A204.1 (cell line): ENCODE data around the gene CSRP1.
A peak's percentile ranks its signal among the peaks of the same experiment; 100 is the strongest.

Experiments
- FAIRE-seq: peaks from 2 replicates; lab custom pipeline; 2012; peaks lifted over from hg19 to GRCh38; lab: Jason Lieb, UNC

The CSRP1 gene

GRCh38 chr1:201454608-201455007 lies 52.3 kb downstream of the CSRP1 start:
- no peak for FAIRE-seq

- FAIRE-seq, result no peak
These were observed 54.1 kb downstream of the CSRP1 start for GRCh38 chr1:201452866-201453265.

- no peak for FAIRE-seq
These were observed 56.1 kb downstream of the CSRP1 start for GRCh38 chr1:201450721-201451291.

- no peak for FAIRE-seq
These were observed 57.9 kb downstream of the CSRP1 start for GRCh38 chr1:201448990-201449389.

GRCh38 chr1:201447903-201448871 lies 58.7 kb downstream of the CSRP1 start:
- FAIRE-seq, result no peak

- FAIRE-seq, result no peak
These were observed 61.6 kb downstream of the CSRP1 start for GRCh38 chr1:201445310-201445709.

- no peak for FAIRE-seq
These were observed 62.1 kb downstream of the CSRP1 start for GRCh38 chr1:201444792-201445191.

- FAIRE-seq, result no peak
These were observed 63.2 kb downstream of the CSRP1 start for GRCh38 chr1:201443747-201444146.

- no peak for FAIRE-seq
These were observed 70.0 kb downstream of the CSRP1 start for GRCh38 chr1:201436969-201437368.

GRCh38 chr1:201436393-201436792 lies 70.5 kb downstream of the CSRP1 start:
- no peak for FAIRE-seq

GRCh38 chr1:201434266-201434665 lies 72.7 kb downstream of the CSRP1 start:
- FAIRE-seq, result peak; percentile 21

GRCh38 chr1:201433609-201434008 lies 73.3 kb downstream of the CSRP1 start:
- FAIRE-seq, result no peak
